Measurements from ENCODE around the gene FAR2.
"Not testable (repeated sequence)": the region's sequence is repeated elsewhere in the genome, so short reads cannot be mapped to it uniquely, and the experiment has no call there.

FAR2 gene

GRCh38 chr12:29164477-29165393, 15.7 kb downstream of the FAR2 start:
- H3K4me3 ChIP-seq (ENCODE audit: low read length) = no peak overlapping the region
- DNase-seq (ENCODE audit: low read depth) = peak; percentile 52
- TF ChIP-seq CTCF (conservative IDR thresholded peaks at IDR 0.05; ENCODE audit: low read depth, low read length) = no peak

- no peak for TF ChIP-seq CTCF (conservative IDR thresholded peaks at IDR 0.05; ENCODE audit: low read depth, low read length)
Observed at GRCh38 chr12:29167445-29167844, 18.4 kb downstream of the FAR2 start.

GRCh38 chr12:29167988-29168387, 18.9 kb downstream of the FAR2 start:
- no peak for DNase-seq (ENCODE audit: low read depth)
- H3K4me3 ChIP-seq (ENCODE audit: low read length) = no peak overlapping the region
- no peak for TF ChIP-seq CTCF (conservative IDR thresholded peaks at IDR 0.05; ENCODE audit: low read depth, low read length)

More at GRCh38 chr12:29167445-29167844, 18.4 kb downstream of the FAR2 start:
- no peak overlapping the region for H3K4me3 ChIP-seq (ENCODE audit: low read length)
- DNase-seq (ENCODE audit: low read depth) = no peak

- H3K4me3 ChIP-seq (ENCODE audit: low read length); DNase-seq (ENCODE audit: low read depth): not testable (repeated sequence)
Observed at GRCh38 chr12:29169978-29170377, 20.9 kb downstream of the FAR2 start.

GRCh38 chr12:29170478-29171084, 21.5 kb downstream of the FAR2 start:
- DNase-seq (ENCODE audit: low read depth); H3K4me3 ChIP-seq (ENCODE audit: low read length): not testable (repeated sequence)

- DNase-seq (ENCODE audit: low read depth) = no peak
- no peak for TF ChIP-seq CTCF (conservative IDR thresholded peaks at IDR 0.05; ENCODE audit: low read depth, low read length)
- no peak overlapping the region for H3K4me3 ChIP-seq (ENCODE audit: low read length)
Observed at GRCh38 chr12:29171421-29172258, 22.6 kb downstream of the FAR2 start.

GRCh38 chr12:29176941-29177340, 27.9 kb downstream of the FAR2 start:
- DNase-seq (ENCODE audit: low read depth) = no peak
- no peak overlapping the region for H3K4me3 ChIP-seq (ENCODE audit: low read length)
- no peak for TF ChIP-seq CTCF (conservative IDR thresholded peaks at IDR 0.05; ENCODE audit: low read depth, low read length)

GRCh38 chr12:29182247-29182646, 33.2 kb downstream of the FAR2 start:
- H3K4me3 ChIP-seq (ENCODE audit: low read length) = not testable (repeated sequence)

More at GRCh38 chr12:29182247-29182646, 33.2 kb downstream of the FAR2 start:
- not testable (repeated sequence) for DNase-seq (ENCODE audit: low read depth)

Measured in retinal pigment epithelial cell (primary cell).